ENCODE data around the gene PCDH12. TPM values are rescaled to one million over a fixed set of nuclear protein-coding genes. Genes with fewer than 3 reads are reported as not detected.

Gene PCDH12
- total and polyA plus RNA-seq, 10 of the 15 experiments (the other 5 are each of a cell fraction or from before 2014, with no cell fraction given) = 0.01 to 0.14 (median 0.06) TPM; not detected in 4

DNA sequence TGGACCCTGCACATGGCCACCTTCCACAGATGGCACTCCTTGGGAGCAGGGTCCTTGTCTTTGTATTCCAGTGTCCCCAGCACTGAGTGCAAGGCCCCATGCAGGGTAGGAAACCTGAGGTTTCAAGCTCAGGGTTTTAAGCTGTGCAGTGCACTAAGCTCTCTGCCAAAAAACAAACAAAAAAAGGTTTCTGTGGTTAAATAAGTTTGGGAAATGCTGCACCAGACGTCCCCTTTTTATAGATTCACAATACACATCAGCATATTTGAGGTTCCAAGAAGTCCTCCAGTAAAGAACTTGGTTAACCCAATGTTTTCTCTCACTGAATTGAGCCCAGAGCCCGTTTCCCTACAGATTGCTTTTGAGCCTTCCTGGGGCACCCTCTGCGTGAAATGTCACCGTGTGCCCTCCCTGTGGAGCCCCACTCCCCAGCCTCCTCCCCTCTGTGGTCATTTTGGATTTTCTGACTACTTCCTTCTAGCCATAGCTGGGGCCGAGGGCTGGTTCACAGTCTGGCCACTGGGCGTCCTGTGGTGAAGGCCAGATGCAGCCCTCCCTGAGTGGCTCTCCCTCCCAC lies 17.2 kb downstream of the PCDH12 start:
- ChIA-PET CTCF (interaction anchor here (1.1 to 6.3 kb wide), 3 partner anchors 21 to 38 kb away, joined by 4 to 36 read pairs (median 4); no protein-coding TSS in a partner anchor), RAD21 (ENCODE audit: unreplicated experiment) (no interaction called here), SMC1A (ENCODE audit: uncharacterized antibody, unreplicated experiment) (interaction anchor here (1.0 to 1.3 kb wide), 2 partner anchors 17 to 29 kb away, joined by 3 read pairs; partner anchors contain the start of gene DELE1), POLR2A (no interaction called here)
- FAIRE-seq = no peak
- no TSS peak for BruUV-seq (replicated peaks)
- H3K4me2 ChIP-seq (ENCODE audit: control insufficient read depth, insufficient read depth) = no peak overlapping the region
- H3K79me2 ChIP-seq (ENCODE audit: control insufficient read depth, insufficient read depth, low read length) = no peaks in the 10 kb centered on the region
- H2AFZ ChIP-seq (ENCODE audit: control insufficient read depth, low read depth, low read length) = no peak overlapping the region
- WGBS (ENCODE audit: insufficient coverage, insufficient replicate concordance, low lambda C conversion rate, missing lambda C conversion rate) = 50% methylated on average over 6 of the region's 6 CpGs
- TF ChIP-seq TCF12 (IDR thresholded peaks at IDR 0.05; ENCODE audit: low read depth, low read length) (no peak), POLR2A (IDR thresholded peaks at IDR 0.05; ENCODE audit: low read depth, low read length) (peak; percentile 50; the same call in 1 of the 2 replicates), EED (IDR thresholded peaks at IDR 0.05; ENCODE audit: low read depth) (no peak), MEF2A (IDR thresholded peaks at IDR 0.05; ENCODE audit: insufficient read depth, low read depth, low read length) (no peak), SP1 (IDR thresholded peaks at IDR 0.05; ENCODE audit: low read depth, low read length) (no peak)
- TF ChIP-seq, protein P1, sequence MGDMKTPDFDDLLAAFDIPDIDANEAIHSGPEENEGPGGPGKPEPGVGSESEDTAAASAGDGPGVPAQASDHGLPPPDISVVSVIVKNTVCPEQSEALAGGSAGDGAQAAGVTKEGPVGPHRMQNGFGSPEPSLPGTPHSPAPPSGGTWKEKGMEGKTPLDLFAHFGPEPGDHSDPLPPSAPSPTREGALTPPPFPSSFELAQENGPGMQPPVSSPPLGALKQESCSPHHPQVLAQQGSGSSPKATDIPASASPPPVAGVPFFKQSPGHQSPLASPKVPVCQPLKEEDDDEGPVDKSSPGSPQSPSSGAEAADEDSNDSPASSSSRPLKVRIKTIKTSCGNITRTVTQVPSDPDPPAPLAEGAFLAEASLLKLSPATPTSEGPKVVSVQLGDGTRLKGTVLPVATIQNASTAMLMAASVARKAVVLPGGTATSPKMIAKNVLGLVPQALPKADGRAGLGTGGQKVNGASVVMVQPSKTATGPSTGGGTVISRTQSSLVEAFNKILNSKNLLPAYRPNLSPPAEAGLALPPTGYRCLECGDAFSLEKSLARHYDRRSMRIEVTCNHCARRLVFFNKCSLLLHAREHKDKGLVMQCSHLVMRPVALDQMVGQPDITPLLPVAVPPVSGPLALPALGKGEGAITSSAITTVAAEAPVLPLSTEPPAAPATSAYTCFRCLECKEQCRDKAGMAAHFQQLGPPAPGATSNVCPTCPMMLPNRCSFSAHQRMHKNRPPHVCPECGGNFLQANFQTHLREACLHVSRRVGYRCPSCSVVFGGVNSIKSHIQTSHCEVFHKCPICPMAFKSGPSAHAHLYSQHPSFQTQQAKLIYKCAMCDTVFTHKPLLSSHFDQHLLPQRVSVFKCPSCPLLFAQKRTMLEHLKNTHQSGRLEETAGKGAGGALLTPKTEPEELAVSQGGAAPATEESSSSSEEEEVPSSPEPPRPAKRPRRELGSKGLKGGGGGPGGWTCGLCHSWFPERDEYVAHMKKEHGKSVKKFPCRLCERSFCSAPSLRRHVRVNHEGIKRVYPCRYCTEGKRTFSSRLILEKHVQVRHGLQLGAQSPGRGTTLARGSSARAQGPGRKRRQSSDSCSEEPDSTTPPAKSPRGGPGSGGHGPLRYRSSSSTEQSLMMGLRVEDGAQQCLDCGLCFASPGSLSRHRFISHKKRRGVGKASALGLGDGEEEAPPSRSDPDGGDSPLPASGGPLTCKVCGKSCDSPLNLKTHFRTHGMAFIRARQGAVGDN (IDR thresholded peaks at IDR 0.05) = no peak
- H3K4me1 ChIP-seq (ENCODE audit: control insufficient read depth, insufficient read depth, low read length) = no peaks in the 10 kb centered on the region
- ATAC-seq = peak; percentile 70
- peaks cover 4 to 16% of the 10 kb centered on the region in 2 experiments for H3K36me3 ChIP-seq (ENCODE audit: control insufficient read depth in 2 of 2, insufficient read depth in 2 of 2, low read length in 1 of 2)
- H3K27ac ChIP-seq (ENCODE audit: control insufficient read depth, insufficient read depth) = no peak overlapping the region
- H4K20me1 ChIP-seq (ENCODE audit: control insufficient read depth, insufficient read depth) = no peaks in the 10 kb centered on the region
- H3K4me3 ChIP-seq = no peak overlapping the region
- in situ Hi-C loops (cut with MboI) (no loop called here), intact Hi-C loops (cut with micrococcal nuclease; ENCODE audit: unreplicated experiment) (no loop called here)
- no peak for DNase-seq (ENCODE audit: low read depth, low spot score)
- no peaks in the 10 kb centered on the region for H3K27me3 ChIP-seq (replicated peaks in 1 of 2; ENCODE audit: control insufficient read depth in 2 of 2, insufficient read depth in 2 of 2, low read length in 1 of 2)
- no peak overlapping the region for H3K9ac ChIP-seq (ENCODE audit: control insufficient read depth, insufficient read depth, low read length)
- H3K9me3 ChIP-seq (replicated peaks; ENCODE audit: control insufficient read depth, insufficient read depth, low read length) = no peaks in the 10 kb centered on the region
